Activated naive CD4-positive, alpha-beta T cell treated with anti-CD3 and anti-CD28 coated beads, Interleukin-2, amount 50 U/mL, for 72 hours (primary cell): ENCODE results near the gene CYP26C1. TPM values are rescaled to one million over a fixed set of nuclear protein-coding genes. Genes with fewer than 3 reads are reported as not detected.

Experiments used
- ATAC-seq, 2 donors: fragments of 150-1000 bp; cut with Tn5 transposase; 2 replicates each; pipeline ENCODE4 v1.10.0; 2021; ENCODE audit warnings: mild to moderate bottlenecking in 2 of 2, moderate library complexity in 2 of 2
- DNase-seq, 2 donors: peaks; one replicate each; pipeline ENCODE4 v3.0.0; 2021 to 2022; ENCODE audit warnings: low spot score in 2 of 2
- H3K27ac Mint-ChIP-seq, 2 donors: one replicate each; pipeline ENCODE4 v1.8.0; 2022; ENCODE audit warnings: mild to moderate bottlenecking in 2 of 2, mixed read lengths in 2 of 2
- H3K36me3 Mint-ChIP-seq, 2 donors: one replicate each; pipeline ENCODE4 v1.8.0; 2022; ENCODE audit warnings: mixed read lengths in 2 of 2
- H3K9me3 Mint-ChIP-seq, 2 donors: one replicate each; pipeline ENCODE4 v1.8.0; 2022; ENCODE audit warnings: mixed read lengths in 2 of 2
- total RNA-seq, 2 donors: library from RNA; stranded (reverse); gene quantifications; one replicate each; pipeline ENCODE4 v1.2.3, GENCODE V29; 2022

The CYP26C1 gene
- under 1 TPM in 1 of 2 donors, not detected in 1; 0.12 TPM for total RNA-seq

GRCh38 chr10:93059975-93060886 is at the start of gene CYP26C1:
CYP26C1 (plus strand) TSS chr10:93060798; CDS start chr10:93061264, 466 bp downstream.
- DNase-seq (no peak), ATAC-seq (no peak)
- H3K9me3 Mint-ChIP-seq, result no peaks in the 10 kb centered on the region
- H3K27ac Mint-ChIP-seq, result no peak within 1 kb of the TSS
- peaks cover 5 to 6% of the 10 kb centered on the region in 2 donors for H3K36me3 Mint-ChIP-seq

- DNase-seq, result no peak
- H3K36me3 Mint-ChIP-seq, result no peaks in the 10 kb centered on the region
- no peak for ATAC-seq
- H3K9me3 Mint-ChIP-seq, result no peaks in the 10 kb centered on the region
- no peak overlapping the region for H3K27ac Mint-ChIP-seq
Observed at GRCh38 chr10:93015722-93016121, 44.9 kb upstream of the CYP26C1 start.

- H3K36me3 Mint-ChIP-seq, result peaks cover 6 to 8% of the 10 kb centered on the region in 2 donors
- DNase-seq (no peak), ATAC-seq (no peak)
- H3K27ac Mint-ChIP-seq, result no peak overlapping the region
- H3K9me3 Mint-ChIP-seq, result no peaks in the 10 kb centered on the region
Observed at GRCh38 chr10:93023013-93023650, 37.5 kb upstream of the CYP26C1 start.

GRCh38 chr10:93026072-93026471 is 34.5 kb upstream of the CYP26C1 start:
- peaks cover 6 to 8% of the 10 kb centered on the region in 2 donors for H3K36me3 Mint-ChIP-seq
- no peak for DNase-seq
- H3K27ac Mint-ChIP-seq, result no peak overlapping the region

GRCh38 chr10:93027508-93027907 is 33.1 kb upstream of the CYP26C1 start:
- no peak for DNase-seq
- Mint-ChIP-seq H3K9me3 (no peaks in the 10 kb centered on the region), H3K36me3 (peaks cover 6 to 8% of the 10 kb centered on the region in 2 donors), H3K27ac (no peak overlapping the region)
- ATAC-seq, result no peak

More at GRCh38 chr10:93026072-93026471, 34.5 kb upstream of the CYP26C1 start:
- H3K9me3 Mint-ChIP-seq, result no peaks in the 10 kb centered on the region
- ATAC-seq, result no peak

GRCh38 chr10:93028883-93029282 is 31.7 kb upstream of the CYP26C1 start:
- ATAC-seq (no peak), DNase-seq (no peak)
- Mint-ChIP-seq H3K36me3 (peaks cover 6 to 8% of the 10 kb centered on the region in 2 donors), H3K27ac (no peak overlapping the region), H3K9me3 (no peaks in the 10 kb centered on the region)

- Mint-ChIP-seq H3K36me3 (peaks cover 6 to 8% of the 10 kb centered on the region in 2 donors), H3K27ac (no peak overlapping the region), H3K9me3 (no peaks in the 10 kb centered on the region)
- DNase-seq (no peak), ATAC-seq (no peak)
Observed at GRCh38 chr10:93030409-93030808, 30.2 kb upstream of the CYP26C1 start.

- no peak for DNase-seq
- Mint-ChIP-seq H3K36me3 (no peaks in the 10 kb centered on the region), H3K9me3 (no peaks in the 10 kb centered on the region), H3K27ac (no peak overlapping the region)
- no peak for ATAC-seq
Observed at GRCh38 chr10:93032105-93032808, 28.3 kb upstream of the CYP26C1 start.

GRCh38 chr10:93032809-93033137 is 27.8 kb upstream of the CYP26C1 start:
- Mint-ChIP-seq H3K27ac (no peak overlapping the region), H3K9me3 (no peaks in the 10 kb centered on the region), H3K36me3 (no peaks in the 10 kb centered on the region)
- DNase-seq, result no peak
- ATAC-seq, result no peak

- Mint-ChIP-seq H3K27ac (no peak overlapping the region), H3K36me3 (no peaks in the 10 kb centered on the region), H3K9me3 (no peaks in the 10 kb centered on the region)
- DNase-seq (no peak), ATAC-seq (no peak)
Observed at GRCh38 chr10:93034426-93034825, 26.2 kb upstream of the CYP26C1 start.

- Mint-ChIP-seq H3K9me3 (no peaks in the 10 kb centered on the region), H3K36me3 (no peaks in the 10 kb centered on the region), H3K27ac (no peak overlapping the region)
- DNase-seq (no peak), ATAC-seq (no peak)
Observed at GRCh38 chr10:93039110-93039509, 21.5 kb upstream of the CYP26C1 start.

- Mint-ChIP-seq H3K36me3 (no peaks in the 10 kb centered on the region), H3K27ac (no peak overlapping the region), H3K9me3 (no peaks in the 10 kb centered on the region)
- DNase-seq (no peak), ATAC-seq (no peak)
Observed at GRCh38 chr10:93039721-93040120, 20.9 kb upstream of the CYP26C1 start.

- no peak overlapping the region for H3K27ac Mint-ChIP-seq
- no peaks in the 10 kb centered on the region for H3K9me3 Mint-ChIP-seq
- DNase-seq (no peak), ATAC-seq (no peak)
- peaks cover 0 to 5% of the 10 kb centered on the region in 2 donors for H3K36me3 Mint-ChIP-seq
Observed at GRCh38 chr10:93054486-93054885, 6.1 kb upstream of the CYP26C1 start.

- ATAC-seq (no peak), DNase-seq (no peak)
- H3K36me3 Mint-ChIP-seq, result peaks cover 5 to 6% of the 10 kb centered on the region in 2 donors
- no peaks in the 10 kb centered on the region for H3K9me3 Mint-ChIP-seq
- H3K27ac Mint-ChIP-seq, result no peak overlapping the region
Observed at GRCh38 chr10:93058139-93058538, 2.5 kb upstream of the CYP26C1 start.

- Mint-ChIP-seq H3K27ac (no peak overlapping the region), H3K9me3 (no peaks in the 10 kb centered on the region), H3K36me3 (peaks cover 5 to 6% of the 10 kb centered on the region in 2 donors)
- DNase-seq (no peak), ATAC-seq (no peak)
Observed at GRCh38 chr10:93060887-93061593, 442 bp downstream of the CYP26C1 start.

- DNase-seq (no peak), ATAC-seq (peak; percentile 41 to 42)
- Mint-ChIP-seq H3K36me3 (peaks cover 5 to 6% of the 10 kb centered on the region in 2 donors), H3K27ac (peak overlapping the region in 1 of 2 donors; percentile 28), H3K9me3 (no peaks in the 10 kb centered on the region)
Observed at GRCh38 chr10:93061594-93062513, 1.3 kb downstream of the CYP26C1 start.
